OCI-LY7 (cell line): ENCODE results near the gene USP25.

Source experiments
- EZH2phosphoT487 ChIP-seq: fragments of 200-600 bp; sonication (generic); IDR thresholded peaks from 2 replicates; pipeline ENCODE4 v1.6.1; 2018; ENCODE audit warnings: low read depth, borderline replicate concordance, mild to moderate bottlenecking, mixed run types, antibody characterized with exemption, low read length, moderate library complexity, mixed read lengths
- TF ChIP-seq, protein P1 (sequence below): fragments of 200-600 bp; sonication (generic); conservative IDR thresholded peaks from 2 replicates; pipeline ENCODE4 v1.5.1; 2014; ENCODE audit warnings: mild to moderate bottlenecking, antibody characterized with exemption, low read length, moderate library complexity, mixed read lengths

DNA sequence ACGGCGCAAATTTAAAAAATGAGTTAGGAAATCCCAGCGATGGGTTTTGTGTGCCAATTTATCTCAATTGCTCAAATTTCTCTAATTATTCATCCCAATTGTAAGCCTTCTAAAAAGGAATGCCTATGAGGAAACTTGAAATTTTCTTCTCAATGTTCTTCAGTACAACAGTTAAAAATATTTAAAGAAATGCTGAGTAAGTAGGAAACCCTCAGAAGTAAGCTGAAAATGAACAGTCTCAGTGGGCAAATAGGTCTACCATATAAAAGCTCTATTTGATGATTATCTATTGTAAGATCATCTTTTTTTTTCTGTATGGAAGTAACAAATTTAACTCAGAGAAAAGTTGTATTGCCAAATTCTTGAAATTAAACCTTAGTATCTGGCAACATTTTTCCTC is 1.7 kb upstream of the USP25 start:
- TF ChIP-seq, protein P1, sequence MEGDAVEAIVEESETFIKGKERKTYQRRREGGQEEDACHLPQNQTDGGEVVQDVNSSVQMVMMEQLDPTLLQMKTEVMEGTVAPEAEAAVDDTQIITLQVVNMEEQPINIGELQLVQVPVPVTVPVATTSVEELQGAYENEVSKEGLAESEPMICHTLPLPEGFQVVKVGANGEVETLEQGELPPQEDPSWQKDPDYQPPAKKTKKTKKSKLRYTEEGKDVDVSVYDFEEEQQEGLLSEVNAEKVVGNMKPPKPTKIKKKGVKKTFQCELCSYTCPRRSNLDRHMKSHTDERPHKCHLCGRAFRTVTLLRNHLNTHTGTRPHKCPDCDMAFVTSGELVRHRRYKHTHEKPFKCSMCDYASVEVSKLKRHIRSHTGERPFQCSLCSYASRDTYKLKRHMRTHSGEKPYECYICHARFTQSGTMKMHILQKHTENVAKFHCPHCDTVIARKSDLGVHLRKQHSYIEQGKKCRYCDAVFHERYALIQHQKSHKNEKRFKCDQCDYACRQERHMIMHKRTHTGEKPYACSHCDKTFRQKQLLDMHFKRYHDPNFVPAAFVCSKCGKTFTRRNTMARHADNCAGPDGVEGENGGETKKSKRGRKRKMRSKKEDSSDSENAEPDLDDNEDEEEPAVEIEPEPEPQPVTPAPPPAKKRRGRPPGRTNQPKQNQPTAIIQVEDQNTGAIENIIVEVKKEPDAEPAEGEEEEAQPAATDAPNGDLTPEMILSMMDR = no peak
- TF ChIP-seq EZH2phosphoT487 = no peak
